GM12878 (cell line): ENCODE measurements around the gene SCD5.

Experiments used
- ASH2L ChIP-seq: fragments of 300-600, 200-600 bp; sonication (generic); IDR thresholded peaks from 2 replicates; pipeline ENCODE4 v1.6.1; 2017; ENCODE audit warnings: low read depth, mild to moderate bottlenecking, borderline replicate concordance
- CHD4 ChIP-seq: fragments of 200-600 bp; sonication (generic); IDR thresholded peaks from 2 replicates; pipeline ENCODE4 v1.6.1; 2016; ENCODE audit warnings: mild to moderate bottlenecking
- JUNB ChIP-seq: IDR thresholded peaks from 2 replicates; pipeline ENCODE4 v1.6.1; 2016; ENCODE audit warnings: antibody characterized with exemption, mild to moderate bottlenecking
- POLR2A ChIP-seq: IDR thresholded peaks from 2 replicates; pipeline ENCODE4 v1.6.1; 2011; ENCODE audit warnings: low read depth, mild to moderate bottlenecking, low read length

DNA sequence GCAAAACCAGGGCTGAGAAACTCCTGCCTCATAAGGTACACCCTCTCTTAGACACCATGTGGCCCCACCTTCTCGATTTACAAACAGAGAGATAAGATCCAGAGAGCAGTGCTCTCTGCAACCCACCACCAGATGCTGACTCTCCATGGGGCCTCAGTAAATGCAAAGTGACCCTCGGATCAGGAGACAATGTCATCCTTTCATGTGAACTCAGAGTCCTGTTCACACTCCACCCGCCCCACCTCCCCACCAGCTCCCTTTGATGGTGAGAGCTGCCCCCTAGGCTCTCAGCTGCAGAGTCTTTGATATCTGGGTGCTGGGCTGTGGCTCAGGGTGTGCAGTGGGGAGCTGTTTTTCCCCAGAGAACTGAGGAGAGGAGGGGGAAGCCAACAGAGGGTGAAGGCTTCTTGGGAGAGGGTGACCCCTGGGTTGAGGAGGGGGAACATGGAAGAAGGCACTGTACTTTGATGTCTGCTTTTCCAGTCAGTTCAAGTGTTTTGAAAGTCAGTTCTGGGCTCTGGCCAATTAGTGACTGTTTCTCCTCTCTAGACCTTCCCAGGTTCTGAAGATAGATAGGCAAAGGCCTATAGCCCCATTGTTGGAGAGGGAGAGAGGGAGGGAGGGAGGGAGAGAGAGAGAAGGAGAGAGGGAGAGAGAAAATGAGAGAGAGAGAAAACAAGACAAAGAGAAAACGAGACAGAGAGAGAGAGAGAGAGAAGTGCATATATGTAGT lies 88.2 kb downstream of the SCD5 start:
- no peak for TF ChIP-seq ASH2L
- TF ChIP-seq CHD4: no peak
- no peak for TF ChIP-seq JUNB
- TF ChIP-seq POLR2A: no peak
